Liver (tissue), 3 donors: ENCODE results near the gene CXXC4.

Source experiments
- FOXA2 ChIP-seq: IDR thresholded peaks from 2 replicates; pipeline ENCODE4 v1.6.1; 2016; ENCODE audit warnings: antibody characterized with exemption
- JUND ChIP-seq, 2 donors: IDR thresholded peaks; 2 replicates each; pipeline ENCODE4 v1.6.1; 2016; ENCODE audit warnings: antibody characterized with exemption in 2 of 2
- TAF1 ChIP-seq: conservative IDR thresholded peaks from 2 replicates; pipeline ENCODE4 v1.6.1; 2016; ENCODE audit warnings: antibody characterized with exemption, mild to moderate bottlenecking
- TF ChIP-seq, protein P1 (sequence below): fragments of 150-350 bp; IDR thresholded peaks from 2 replicates; pipeline ENCODE4 v1.5.1; 2017; ENCODE audit warnings: improper control_type of control experiment, low read depth, low read length; ENCODE audit not compliant: missing input control
- TF ChIP-seq, protein P2 (sequence below): IDR thresholded peaks from 2 replicates; pipeline ENCODE4 v1.6.1; 2016; ENCODE audit warnings: antibody characterized with exemption
- donor health status: healthy.
- donor health status: healthy.

GRCh38 chr4:104493081-104493831 lies 1.4 kb downstream of the CXXC4 start:
- no peak for TF ChIP-seq FOXA2
- TF ChIP-seq, protein P1, sequence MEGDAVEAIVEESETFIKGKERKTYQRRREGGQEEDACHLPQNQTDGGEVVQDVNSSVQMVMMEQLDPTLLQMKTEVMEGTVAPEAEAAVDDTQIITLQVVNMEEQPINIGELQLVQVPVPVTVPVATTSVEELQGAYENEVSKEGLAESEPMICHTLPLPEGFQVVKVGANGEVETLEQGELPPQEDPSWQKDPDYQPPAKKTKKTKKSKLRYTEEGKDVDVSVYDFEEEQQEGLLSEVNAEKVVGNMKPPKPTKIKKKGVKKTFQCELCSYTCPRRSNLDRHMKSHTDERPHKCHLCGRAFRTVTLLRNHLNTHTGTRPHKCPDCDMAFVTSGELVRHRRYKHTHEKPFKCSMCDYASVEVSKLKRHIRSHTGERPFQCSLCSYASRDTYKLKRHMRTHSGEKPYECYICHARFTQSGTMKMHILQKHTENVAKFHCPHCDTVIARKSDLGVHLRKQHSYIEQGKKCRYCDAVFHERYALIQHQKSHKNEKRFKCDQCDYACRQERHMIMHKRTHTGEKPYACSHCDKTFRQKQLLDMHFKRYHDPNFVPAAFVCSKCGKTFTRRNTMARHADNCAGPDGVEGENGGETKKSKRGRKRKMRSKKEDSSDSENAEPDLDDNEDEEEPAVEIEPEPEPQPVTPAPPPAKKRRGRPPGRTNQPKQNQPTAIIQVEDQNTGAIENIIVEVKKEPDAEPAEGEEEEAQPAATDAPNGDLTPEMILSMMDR, result no peak
- TF ChIP-seq, protein P2, sequence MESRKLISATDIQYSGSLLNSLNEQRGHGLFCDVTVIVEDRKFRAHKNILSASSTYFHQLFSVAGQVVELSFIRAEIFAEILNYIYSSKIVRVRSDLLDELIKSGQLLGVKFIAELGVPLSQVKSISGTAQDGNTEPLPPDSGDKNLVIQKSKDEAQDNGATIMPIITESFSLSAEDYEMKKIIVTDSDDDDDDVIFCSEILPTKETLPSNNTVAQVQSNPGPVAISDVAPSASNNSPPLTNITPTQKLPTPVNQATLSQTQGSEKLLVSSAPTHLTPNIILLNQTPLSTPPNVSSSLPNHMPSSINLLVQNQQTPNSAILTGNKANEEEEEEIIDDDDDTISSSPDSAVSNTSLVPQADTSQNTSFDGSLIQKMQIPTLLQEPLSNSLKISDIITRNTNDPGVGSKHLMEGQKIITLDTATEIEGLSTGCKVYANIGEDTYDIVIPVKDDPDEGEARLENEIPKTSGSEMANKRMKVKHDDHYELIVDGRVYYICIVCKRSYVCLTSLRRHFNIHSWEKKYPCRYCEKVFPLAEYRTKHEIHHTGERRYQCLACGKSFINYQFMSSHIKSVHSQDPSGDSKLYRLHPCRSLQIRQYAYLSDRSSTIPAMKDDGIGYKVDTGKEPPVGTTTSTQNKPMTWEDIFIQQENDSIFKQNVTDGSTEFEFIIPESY, result no peak
- TF ChIP-seq TAF1, result no peak
- TF ChIP-seq JUND (IDR thresholded peaks at IDR 0.05), result no peak
